ENCODE results near the gene CDC26. TPM values are rescaled to one million over a fixed set of nuclear protein-coding genes. Genes with fewer than 3 reads are reported as not detected.

The CDC26 gene
- total and polyA plus RNA-seq, 10 of the 15 experiments (the other 5 are each of a cell fraction or from before 2014, with no cell fraction given), result 28.2 to 156 (median 61.5) TPM

- TF ChIP-seq, protein P1, sequence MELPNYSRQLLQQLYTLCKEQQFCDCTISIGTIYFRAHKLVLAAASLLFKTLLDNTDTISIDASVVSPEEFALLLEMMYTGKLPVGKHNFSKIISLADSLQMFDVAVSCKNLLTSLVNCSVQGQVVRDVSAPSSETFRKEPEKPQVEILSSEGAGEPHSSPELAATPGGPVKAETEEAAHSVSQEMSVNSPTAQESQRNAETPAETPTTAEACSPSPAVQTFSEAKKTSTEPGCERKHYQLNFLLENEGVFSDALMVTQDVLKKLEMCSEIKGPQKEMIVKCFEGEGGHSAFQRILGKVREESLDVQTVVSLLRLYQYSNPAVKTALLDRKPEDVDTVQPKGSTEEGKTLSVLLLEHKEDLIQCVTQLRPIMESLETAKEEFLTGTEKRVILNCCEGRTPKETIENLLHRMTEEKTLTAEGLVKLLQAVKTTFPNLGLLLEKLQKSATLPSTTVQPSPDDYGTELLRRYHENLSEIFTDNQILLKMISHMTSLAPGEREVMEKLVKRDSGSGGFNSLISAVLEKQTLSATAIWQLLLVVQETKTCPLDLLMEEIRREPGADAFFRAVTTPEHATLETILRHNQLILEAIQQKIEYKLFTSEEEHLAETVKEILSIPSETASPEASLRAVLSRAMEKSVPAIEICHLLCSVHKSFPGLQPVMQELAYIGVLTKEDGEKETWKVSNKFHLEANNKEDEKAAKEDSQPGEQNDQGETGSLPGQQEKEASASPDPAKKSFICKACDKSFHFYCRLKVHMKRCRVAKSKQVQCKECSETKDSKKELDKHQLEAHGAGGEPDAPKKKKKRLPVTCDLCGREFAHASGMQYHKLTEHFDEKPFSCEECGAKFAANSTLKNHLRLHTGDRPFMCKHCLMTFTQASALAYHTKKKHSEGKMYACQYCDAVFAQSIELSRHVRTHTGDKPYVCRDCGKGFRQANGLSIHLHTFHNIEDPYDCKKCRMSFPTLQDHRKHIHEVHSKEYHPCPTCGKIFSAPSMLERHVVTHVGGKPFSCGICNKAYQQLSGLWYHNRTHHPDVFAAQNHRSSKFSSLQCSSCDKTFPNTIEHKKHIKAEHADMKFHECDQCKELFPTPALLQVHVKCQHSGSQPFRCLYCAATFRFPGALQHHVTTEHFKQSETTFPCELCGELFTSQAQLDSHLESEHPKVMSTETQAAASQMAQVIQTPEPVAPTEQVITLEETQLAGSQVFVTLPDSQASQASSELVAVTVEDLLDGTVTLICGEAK (IDR thresholded peaks at IDR 0.05; ENCODE audit: borderline replicate concordance), result peak; percentile 94
- TF ChIP-seq, protein P2, sequence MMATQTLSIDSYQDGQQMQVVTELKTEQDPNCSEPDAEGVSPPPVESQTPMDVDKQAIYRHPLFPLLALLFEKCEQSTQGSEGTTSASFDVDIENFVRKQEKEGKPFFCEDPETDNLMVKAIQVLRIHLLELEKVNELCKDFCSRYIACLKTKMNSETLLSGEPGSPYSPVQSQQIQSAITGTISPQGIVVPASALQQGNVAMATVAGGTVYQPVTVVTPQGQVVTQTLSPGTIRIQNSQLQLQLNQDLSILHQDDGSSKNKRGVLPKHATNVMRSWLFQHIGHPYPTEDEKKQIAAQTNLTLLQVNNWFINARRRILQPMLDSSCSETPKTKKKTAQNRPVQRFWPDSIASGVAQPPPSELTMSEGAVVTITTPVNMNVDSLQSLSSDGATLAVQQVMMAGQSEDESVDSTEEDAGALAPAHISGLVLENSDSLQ (IDR thresholded peaks at IDR 0.05), result peak; percentile 78
- no peak for TF ChIP-seq SREBF2 (IDR thresholded peaks at IDR 0.05; ENCODE audit: low read length)
- TF ChIP-seq LARP7 (IDR thresholded peaks at IDR 0.05), result peak; percentile 33
- TF ChIP-seq RCOR1 (conservative IDR thresholded peaks at IDR 0.05; ENCODE audit: low read depth, low read length), result no peak
- TF ChIP-seq WRNIP1 (IDR thresholded peaks at IDR 0.05; ENCODE audit: borderline replicate concordance, low read depth, low read length), result no peak
- TF ChIP-seq ZNF384 (IDR thresholded peaks at IDR 0.05; ENCODE audit: borderline replicate concordance, low read depth, low read length), result no peak
- TF ChIP-seq, protein P3, sequence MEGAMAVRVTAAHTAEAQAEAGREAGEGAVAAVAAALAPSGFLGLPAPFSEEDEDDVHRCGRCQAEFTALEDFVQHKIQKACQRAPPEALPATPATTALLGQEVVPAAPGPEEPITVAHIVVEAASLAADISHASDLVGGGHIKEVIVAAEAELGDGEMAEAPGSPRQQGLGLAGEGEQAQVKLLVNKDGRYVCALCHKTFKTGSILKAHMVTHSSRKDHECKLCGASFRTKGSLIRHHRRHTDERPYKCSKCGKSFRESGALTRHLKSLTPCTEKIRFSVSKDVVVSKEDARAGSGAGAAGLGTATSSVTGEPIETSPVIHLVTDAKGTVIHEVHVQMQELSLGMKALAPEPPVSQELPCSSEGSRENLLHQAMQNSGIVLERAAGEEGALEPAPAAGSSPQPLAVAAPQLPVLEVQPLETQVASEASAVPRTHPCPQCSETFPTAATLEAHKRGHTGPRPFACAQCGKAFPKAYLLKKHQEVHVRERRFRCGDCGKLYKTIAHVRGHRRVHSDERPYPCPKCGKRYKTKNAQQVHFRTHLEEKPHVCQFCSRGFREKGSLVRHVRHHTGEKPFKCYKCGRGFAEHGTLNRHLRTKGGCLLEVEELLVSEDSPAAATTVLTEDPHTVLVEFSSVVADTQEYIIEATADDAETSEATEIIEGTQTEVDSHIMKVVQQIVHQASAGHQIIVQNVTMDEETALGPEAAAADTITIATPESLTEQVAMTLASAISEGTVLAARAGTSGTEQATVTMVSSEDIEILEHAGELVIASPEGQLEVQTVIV (IDR thresholded peaks at IDR 0.05; ENCODE audit: borderline replicate concordance, partially characterized antibody), result peak; percentile 70
- TF ChIP-seq USF1 (IDR thresholded peaks at IDR 0.05; ENCODE audit: borderline replicate concordance, extremely low read length, insufficient read depth, low read depth, low read length), result no peak
- TF ChIP-seq CHD2 (IDR thresholded peaks at IDR 0.05; ENCODE audit: borderline replicate concordance, low read depth, low read length), result peak; percentile 95
- TF ChIP-seq TARDBP (IDR thresholded peaks at IDR 0.05; ENCODE audit: borderline replicate concordance), result no peak
- TF ChIP-seq CBX3 (IDR thresholded peaks at IDR 0.05; ENCODE audit: borderline replicate concordance, low read depth), result no peak
- 0 out of 3 replicates have a peak, but pooled peaks have one; percentile 72 for TF ChIP-seq POU2F2 (IDR thresholded peaks at IDR 0.05; ENCODE audit: borderline replicate concordance, low read depth, low read length)
- no peak for TF ChIP-seq ZNF24 (IDR thresholded peaks at IDR 0.05)
- no peak for TF ChIP-seq ZBED1 (IDR thresholded peaks at IDR 0.05; ENCODE audit: borderline replicate concordance)
- no peak for TF ChIP-seq NR2C2 (IDR thresholded peaks at IDR 0.05; ENCODE audit: borderline replicate concordance, control insufficient read depth, insufficient read length, low read depth)
- TF ChIP-seq NR2C1 (IDR thresholded peaks at IDR 0.05), result peak; percentile 95
- TF ChIP-seq, protein P4, sequence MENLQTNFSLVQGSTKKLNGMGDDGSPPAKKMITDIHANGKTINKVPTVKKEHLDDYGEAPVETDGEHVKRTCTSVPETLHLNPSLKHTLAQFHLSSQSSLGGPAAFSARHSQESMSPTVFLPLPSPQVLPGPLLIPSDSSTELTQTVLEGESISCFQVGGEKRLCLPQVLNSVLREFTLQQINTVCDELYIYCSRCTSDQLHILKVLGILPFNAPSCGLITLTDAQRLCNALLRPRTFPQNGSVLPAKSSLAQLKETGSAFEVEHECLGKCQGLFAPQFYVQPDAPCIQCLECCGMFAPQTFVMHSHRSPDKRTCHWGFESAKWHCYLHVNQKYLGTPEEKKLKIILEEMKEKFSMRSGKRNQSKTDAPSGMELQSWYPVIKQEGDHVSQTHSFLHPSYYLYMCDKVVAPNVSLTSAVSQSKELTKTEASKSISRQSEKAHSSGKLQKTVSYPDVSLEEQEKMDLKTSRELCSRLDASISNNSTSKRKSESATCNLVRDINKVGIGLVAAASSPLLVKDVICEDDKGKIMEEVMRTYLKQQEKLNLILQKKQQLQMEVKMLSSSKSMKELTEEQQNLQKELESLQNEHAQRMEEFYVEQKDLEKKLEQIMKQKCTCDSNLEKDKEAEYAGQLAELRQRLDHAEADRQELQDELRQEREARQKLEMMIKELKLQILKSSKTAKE (IDR thresholded peaks at IDR 0.05; ENCODE audit: low read depth, poor library complexity, severe bottlenecking), result no peak
Observed at GRCh38 chr9:113275157-113276131, at the start of gene CDC26, which contains the start of gene PRPF4 (continued).

Measured in GM12878 (cell line).